B cell (primary cell): Measurements from ENCODE around the gene GTPBP6. TPM values are rescaled to one million over a fixed set of nuclear protein-coding genes. Genes with fewer than 3 reads are reported as not detected.

ENCODE experiments used
- ATAC-seq: fragments of 200-7000 bp; cut with Tn5 transposase; one replicate; pipeline ENCODE4 v1.10.0; 2021; ENCODE audit warnings: low read depth, mild to moderate bottlenecking, moderate number of reproducible peaks, moderate library complexity
- CTCF ChIA-PET: fragments of 350-600 bp; sonication (Branson Sonifier 250); formaldehyde crosslinking; loops from one replicate; lab custom pipeline; 2021; ENCODE audit warnings: antibody characterized with exemption, inconsistent platforms; lab: Charles Lee
- POLR2A ChIA-PET: fragments of 350-600 bp; sonication (Branson Sonifier 250); formaldehyde crosslinking; loops from one replicate; lab custom pipeline; 2021; ENCODE audit warnings: antibody characterized with exemption; lab: Charles Lee
- DNase-seq: peaks from one replicate; pipeline ENCODE4 v3.0.0; 2013
- H2AFZ ChIP-seq: 2 replicates; pipeline ENCODE4 v1.6.1; 2012; ENCODE audit warnings: mild to moderate bottlenecking, low read depth, low read length; ENCODE audit not compliant: insufficient read depth, poor library complexity, severe bottlenecking
- H3K27ac ChIP-seq, 2 donors: 1 replicate in 1 of 2; 2 replicates in 1 of 2; pipeline ENCODE4 v1.5.1; 2012 to 2013; ENCODE audit warnings: low read length in 2 of 2, mild to moderate bottlenecking in 2 of 2, moderate library complexity in 1 of 2
- H3K27me3 ChIP-seq, 4 experiments: fragments of 200-600 bp in 1 of 4; sonication (generic) in 1 of 4; replicated peaks in 1 of 4; 1 replicate in 2 of 4; 2 replicates in 2 of 4; pipeline versions ENCODE4 v1.6.1 to v1.7.0; 2013 to 2016; ENCODE audit warnings: low read length in 3 of 4, mild to moderate bottlenecking in 2 of 4, mixed read lengths in 1 of 4, moderate library complexity in 1 of 4; ENCODE audit not compliant: insufficient read depth in 4 of 4, control insufficient read depth in 3 of 4; ENCODE audit errors: control extremely low read depth in 1 of 4
- H3K36me3 ChIP-seq, 2 experiments: replicated peaks in 1 of 2; 1 replicate in 1 of 2; 2 replicates in 1 of 2; pipeline versions ENCODE4 v1.6.1 to v1.7.1; 2013; ENCODE audit warnings: low read length in 1 of 2; ENCODE audit not compliant: insufficient read depth in 2 of 2, control insufficient read depth in 1 of 2; ENCODE audit errors: control extremely low read depth in 1 of 2, extremely low read depth in 1 of 2
- H3K4me1 ChIP-seq, 2 donors: fragments of 200-600 bp in 1 of 2; sonication (generic) in 1 of 2; 1 replicate in 1 of 2; 2 replicates in 1 of 2; pipeline versions ENCODE4 v1.5.1 to v1.6.1; 2013 to 2017; ENCODE audit warnings: low read length in 2 of 2; ENCODE audit not compliant: control insufficient read depth in 2 of 2, insufficient read depth in 2 of 2
- H3K4me2 ChIP-seq: replicated peaks from 2 replicates; pipeline ENCODE3; 2012; ENCODE audit warnings: mild to moderate bottlenecking, low read depth, low read length; ENCODE audit not compliant: poor library complexity, severe bottlenecking
- H3K4me3 ChIP-seq, 5 experiments: fragments of 200-600 bp in 1 of 5; sonication (generic) in 1 of 5; 1 replicate in 3 of 5; 2 replicates in 2 of 5; pipeline versions ENCODE4 v1.5.1 to v1.7.0; 2011 to 2016; ENCODE audit warnings: low read length in 4 of 5, mild to moderate bottlenecking in 4 of 5, low read depth in 2 of 5, control low read depth in 1 of 5, moderate library complexity in 1 of 5; ENCODE audit not compliant: insufficient read depth in 1 of 5; ENCODE audit errors: control extremely low read depth in 1 of 5, extremely low read depth in 1 of 5
- H3K79me2 ChIP-seq: fragments of 200-600 bp; sonication (generic); one replicate; pipeline ENCODE4 v1.6.0; 2016; ENCODE audit warnings: low read length; ENCODE audit not compliant: control insufficient read depth, insufficient read depth
- H3K9ac ChIP-seq: fragments of 200-600 bp; sonication (generic); 2 replicates; pipeline ENCODE4 v1.6.1; 2017; ENCODE audit warnings: mild to moderate bottlenecking, low read length, moderate library complexity
- H3K9me3 ChIP-seq, 3 donors: one replicate each; pipeline versions ENCODE4 v1.6.1 to v1.7.1; 2013; ENCODE audit warnings: low read length in 2 of 3; ENCODE audit not compliant: control insufficient read depth in 2 of 3, insufficient read depth in 1 of 3; ENCODE audit errors: control extremely low read depth in 1 of 3
- H4K20me1 ChIP-seq: 2 replicates; pipeline ENCODE4 v1.6.0; 2012; ENCODE audit warnings: mild to moderate bottlenecking, low read length; ENCODE audit not compliant: insufficient read depth, control insufficient read depth, poor library complexity, severe bottlenecking
- H3K27ac Mint-ChIP-seq: one replicate; pipeline ENCODE4 v1.8.0; 2021; ENCODE audit warnings: mixed read lengths
- H3K27me3 Mint-ChIP-seq: one replicate; pipeline ENCODE4 v1.8.0; 2021; ENCODE audit warnings: mixed read lengths
- H3K4me1 Mint-ChIP-seq: one replicate; pipeline ENCODE4 v1.8.0; 2021; ENCODE audit warnings: mixed read lengths
- H3K4me3 Mint-ChIP-seq: one replicate; pipeline ENCODE4 v1.8.0; 2021; ENCODE audit warnings: mixed read lengths
- H3K9me3 Mint-ChIP-seq: one replicate; pipeline ENCODE4 v1.8.0; 2022; ENCODE audit warnings: mixed read lengths; ENCODE audit not compliant: insufficient read depth
- EZH2 ChIP-seq: IDR thresholded peaks from 2 replicates; pipeline ENCODE4 v1.6.1; 2012; ENCODE audit warnings: borderline replicate concordance, low read depth, mild to moderate bottlenecking, moderate library complexity, low read length; ENCODE audit not compliant: insufficient read depth, poor library complexity, severe bottlenecking
- WGBS: methylation state at CpG from one replicate; pipeline ENCODE4 v1.1.5; 2013; ENCODE audit warnings: missing lambda C conversion rate; ENCODE audit not compliant: insufficient coverage; 5-methylcytosine and 5-hydroxymethylcytosine counted together
- intact Hi-C: fragments of 100-400 bp; cut with micrococcal nuclease; formaldehyde crosslinking; loops from one replicate; pipeline ENCODE4 v1.10.0; 2022
- polyA plus RNA-seq: library from polyadenylated mRNA; depleted of rRNA; stranded (reverse); fragments of >200 nt; gene quantifications from 2 replicates; pipeline ENCODE4 v1.2.3, GENCODE V29; 2012
- total RNA-seq, 2 donors: library from RNA; stranded (reverse); fragments of 120-200 nt in 1 of 2; gene quantifications; 1 replicate in 1 of 2; 2 replicates in 1 of 2; pipeline versions ENCODE4 v1.2.3 to v1.2.4, GENCODE V29; 2013 to 2022
- TF ChIP-seq, protein P1 (sequence below): fragments of 200-600 bp; IDR thresholded peaks from one replicate; pipeline ENCODE4 v1.8.0; 2022; ENCODE audit warnings: antibody characterized with exemption, mild to moderate bottlenecking

GTPBP6 gene
- total and polyA plus RNA-seq, 2 donors (not counting 1 experiment from before 2014, with no cell fraction given): 72.9 to 82.9 TPM

DNA sequence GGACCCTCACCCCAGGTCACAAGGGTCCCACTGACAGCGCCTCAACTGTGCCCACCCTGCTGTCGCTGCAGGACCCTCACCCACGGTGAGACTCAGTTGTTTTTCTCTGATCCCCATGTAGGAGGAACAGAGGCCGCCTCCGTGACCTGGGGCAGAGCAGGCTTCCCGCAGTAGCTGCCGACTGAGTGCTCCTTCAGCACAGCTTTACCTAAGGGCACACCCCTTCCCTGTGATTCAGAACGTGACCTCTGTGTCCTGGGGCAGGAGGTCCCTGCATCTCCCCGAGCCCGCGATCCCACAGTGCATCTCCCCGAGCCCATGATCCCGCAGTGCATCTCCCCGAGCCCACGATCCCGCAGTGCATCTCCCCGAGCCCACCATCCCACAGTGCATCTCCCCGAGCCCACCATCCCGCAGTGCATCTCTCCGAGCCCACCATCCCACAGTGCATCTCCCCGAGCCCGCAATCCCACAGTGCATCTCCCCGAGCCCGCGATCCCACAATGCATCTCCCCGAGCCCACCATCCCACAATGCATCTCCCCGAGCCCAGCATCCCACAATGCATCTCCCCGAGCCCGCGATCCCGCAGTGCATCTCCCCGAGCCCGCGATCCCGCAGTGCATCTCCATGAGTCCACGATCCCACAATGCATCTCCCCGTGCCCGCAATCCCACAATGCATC, 44.5 kb upstream of the GTPBP6 start:
- H3K9me3 Mint-ChIP-seq: peaks cover 2% of the 10 kb centered on the region
- intact Hi-C loops: no loop called here
- Histone ChIP-seq H2AFZ (no peak overlapping the region), H3K9ac (no peak overlapping the region), H3K4me2 (no peak overlapping the region), H3K79me2 (peaks cover 20% of the 10 kb centered on the region), H3K9me3 (peaks cover 2 to 49% (median 7%) of the 10 kb centered on the region in 3 donors), H4K20me1 (no peaks in the 10 kb centered on the region), H3K4me3 (no peak overlapping the region), H3K27ac (no peak overlapping the region), H3K4me1 (no peaks in the 10 kb centered on the region), H3K27me3 (no peaks in the 10 kb centered on the region), H3K36me3 (peaks cover 0 to 18% of the 10 kb centered on the region in 2 experiments)
- WGBS: 71% methylated on average over 36 of the region's 38 CpGs
- H3K4me1 Mint-ChIP-seq: no peaks in the 10 kb centered on the region
- no peak for TF ChIP-seq EZH2
- TF ChIP-seq, protein P1, sequence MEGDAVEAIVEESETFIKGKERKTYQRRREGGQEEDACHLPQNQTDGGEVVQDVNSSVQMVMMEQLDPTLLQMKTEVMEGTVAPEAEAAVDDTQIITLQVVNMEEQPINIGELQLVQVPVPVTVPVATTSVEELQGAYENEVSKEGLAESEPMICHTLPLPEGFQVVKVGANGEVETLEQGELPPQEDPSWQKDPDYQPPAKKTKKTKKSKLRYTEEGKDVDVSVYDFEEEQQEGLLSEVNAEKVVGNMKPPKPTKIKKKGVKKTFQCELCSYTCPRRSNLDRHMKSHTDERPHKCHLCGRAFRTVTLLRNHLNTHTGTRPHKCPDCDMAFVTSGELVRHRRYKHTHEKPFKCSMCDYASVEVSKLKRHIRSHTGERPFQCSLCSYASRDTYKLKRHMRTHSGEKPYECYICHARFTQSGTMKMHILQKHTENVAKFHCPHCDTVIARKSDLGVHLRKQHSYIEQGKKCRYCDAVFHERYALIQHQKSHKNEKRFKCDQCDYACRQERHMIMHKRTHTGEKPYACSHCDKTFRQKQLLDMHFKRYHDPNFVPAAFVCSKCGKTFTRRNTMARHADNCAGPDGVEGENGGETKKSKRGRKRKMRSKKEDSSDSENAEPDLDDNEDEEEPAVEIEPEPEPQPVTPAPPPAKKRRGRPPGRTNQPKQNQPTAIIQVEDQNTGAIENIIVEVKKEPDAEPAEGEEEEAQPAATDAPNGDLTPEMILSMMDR: no peak
- ChIA-PET POLR2A (no interaction called here), CTCF (no interaction called here)
- DNase-seq (no peak), ATAC-seq (no peak)
- no peaks in the 10 kb centered on the region for H3K27me3 Mint-ChIP-seq
- H3K27ac Mint-ChIP-seq: no peak overlapping the region
- no peak overlapping the region for H3K4me3 Mint-ChIP-seq

GRCh38 chrX:362351-362750, 43.8 kb upstream of the GTPBP6 start:
- H3K27me3 Mint-ChIP-seq: no peaks in the 10 kb centered on the region
- whole genome bisulfite sequencing: 98% methylated on average over 12 of the region's 13 CpGs
- Histone ChIP-seq H3K27ac (no peak overlapping the region), H4K20me1 (no peaks in the 10 kb centered on the region), H3K4me3 (no peak overlapping the region), H3K9me3 (peaks cover 2 to 53% (median 7%) of the 10 kb centered on the region in 3 donors), H3K27me3 (no peaks in the 10 kb centered on the region), H3K79me2 (peaks cover 15% of the 10 kb centered on the region), H3K36me3 (peaks cover 0 to 24% of the 10 kb centered on the region in 2 experiments), H3K4me2 (no peak overlapping the region), H3K9ac (no peak overlapping the region), H2AFZ (no peak overlapping the region), H3K4me1 (no peaks in the 10 kb centered on the region)
- ChIA-PET CTCF (no interaction called here), POLR2A (no interaction called here)
- TF ChIP-seq, protein P1: no peak
- no peak for TF ChIP-seq EZH2
- H3K4me3 Mint-ChIP-seq: no peak overlapping the region
- no peak overlapping the region for H3K27ac Mint-ChIP-seq
- intact Hi-C loops: no loop called here
- ATAC-seq: no peak
- no peaks in the 10 kb centered on the region for H3K4me1 Mint-ChIP-seq
- peaks cover 2% of the 10 kb centered on the region for H3K9me3 Mint-ChIP-seq
- DNase-seq: no peak
